K562 (cell line): ENCODE measurements around the gene GPR35.

Source experiments
- BACH1 ChIP-seq: fragments of 200-800 bp; sonication (Bioruptor generic); IDR thresholded peaks from 2 replicates; pipeline ENCODE4 v1.6.1; 2016; ENCODE audit warnings: missing genetic modification characterization, missing compliant biosample characterization
- MCM7 ChIP-seq, 2 experiments: fragments of 450-650 bp; IDR thresholded peaks; 2 replicates each; pipeline ENCODE4 v1.6.1; 2016 to 2018
- POLR2A ChIP-seq: fragments of 450-650 bp; conservative IDR thresholded peaks from 2 replicates; pipeline ENCODE4 v1.6.1; 2016
- TBP ChIP-seq: optimal IDR thresholded peaks from 2 replicates; pipeline ENCODE3; 2011; ENCODE audit warnings: low read depth, low read length, improper control_type of control experiment
- TF ChIP-seq, protein P1 (sequence below): fragments of 450-650 bp; IDR thresholded peaks from 2 replicates; pipeline ENCODE4 v1.6.1; 2018; ENCODE audit not compliant: partially characterized antibody

DNA sequence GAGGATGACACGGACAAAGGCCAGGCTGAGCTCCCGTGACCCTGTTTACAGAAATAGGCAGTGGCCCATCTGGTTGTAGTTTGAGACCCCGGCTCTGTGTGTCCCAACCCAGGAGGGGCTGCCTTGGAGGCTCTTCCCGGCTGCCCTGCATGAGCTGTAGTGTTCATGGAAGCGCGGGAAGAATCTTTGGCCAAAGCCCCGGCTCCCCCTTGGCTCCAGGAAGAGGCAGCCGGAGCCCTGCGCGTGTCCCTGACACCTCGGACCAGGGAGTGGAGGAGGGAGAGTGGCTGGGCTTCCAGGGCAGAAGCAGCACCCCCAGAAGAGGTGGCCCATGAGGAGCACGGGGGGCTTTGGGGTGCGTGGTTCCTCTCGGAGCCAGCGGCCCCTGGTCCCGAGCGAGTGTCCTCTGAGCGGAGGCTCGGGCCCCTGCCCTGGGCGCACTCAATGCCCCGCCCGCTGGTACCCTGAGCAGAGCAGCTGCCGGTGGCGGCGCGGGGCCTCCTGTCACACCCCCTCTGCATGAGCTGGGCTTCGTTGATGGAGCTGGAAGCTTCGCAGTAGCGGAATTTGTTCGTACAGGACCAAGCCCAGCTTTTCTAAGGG, 21.7 kb downstream of the GPR35 start:
- TF ChIP-seq BACH1 (tag): no peak
- TF ChIP-seq MCM7 (IDR thresholded peaks at IDR 0.05): no peak
- TF ChIP-seq POLR2A: no peak
- no peak for TF ChIP-seq TBP
- TF ChIP-seq, protein P1, sequence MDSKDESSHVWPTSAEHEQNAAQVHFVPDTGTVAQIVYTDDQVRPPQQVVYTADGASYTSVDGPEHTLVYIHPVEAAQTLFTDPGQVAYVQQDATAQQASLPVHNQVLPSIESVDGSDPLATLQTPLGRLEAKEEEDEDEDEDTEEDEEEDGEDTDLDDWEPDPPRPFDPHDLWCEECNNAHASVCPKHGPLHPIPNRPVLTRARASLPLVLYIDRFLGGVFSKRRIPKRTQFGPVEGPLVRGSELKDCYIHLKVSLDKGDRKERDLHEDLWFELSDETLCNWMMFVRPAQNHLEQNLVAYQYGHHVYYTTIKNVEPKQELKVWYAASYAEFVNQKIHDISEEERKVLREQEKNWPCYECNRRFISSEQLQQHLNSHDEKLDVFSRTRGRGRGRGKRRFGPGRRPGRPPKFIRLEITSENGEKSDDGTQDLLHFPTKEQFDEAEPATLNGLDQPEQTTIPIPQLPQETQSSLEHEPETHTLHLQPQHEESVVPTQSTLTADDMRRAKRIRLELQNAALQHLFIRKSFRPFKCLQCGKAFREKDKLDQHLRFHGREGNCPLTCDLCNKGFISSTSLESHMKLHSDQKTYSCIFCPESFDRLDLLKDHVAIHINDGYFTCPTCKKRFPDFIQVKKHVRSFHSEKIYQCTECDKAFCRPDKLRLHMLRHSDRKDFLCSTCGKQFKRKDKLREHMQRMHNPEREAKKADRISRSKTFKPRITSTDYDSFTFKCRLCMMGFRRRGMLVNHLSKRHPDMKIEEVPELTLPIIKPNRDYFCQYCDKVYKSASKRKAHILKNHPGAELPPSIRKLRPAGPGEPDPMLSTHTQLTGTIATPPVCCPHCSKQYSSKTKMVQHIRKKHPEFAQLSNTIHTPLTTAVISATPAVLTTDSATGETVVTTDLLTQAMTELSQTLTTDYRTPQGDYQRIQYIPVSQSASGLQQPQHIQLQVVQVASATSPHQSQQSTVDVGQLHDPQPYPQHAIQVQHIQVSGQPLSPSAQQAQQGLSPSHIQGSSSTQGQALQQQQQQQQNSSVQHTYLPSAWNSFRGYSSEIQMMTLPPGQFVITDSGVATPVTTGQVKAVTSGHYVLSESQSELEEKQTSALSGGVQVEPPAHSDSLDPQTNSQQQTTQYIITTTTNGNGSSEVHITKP: no peak
